HepG2 (cell line): ENCODE measurements around the gene BTG4. TPM values are rescaled to one million over a fixed set of nuclear protein-coding genes. Genes with fewer than 3 reads are reported as not detected.

Experiments used
- ATAC-seq: fragments of 200-7000 bp; cut with Tn5 transposase; 3 replicates; pipeline ENCODE4 v1.9.1; 2020; ENCODE audit warnings: mild to moderate bottlenecking, moderate library complexity
- BruUV-seq: library from RNA; stranded (reverse); fragments of 400-500 nt; replicated peaks from 2 replicates; lab custom pipeline; 2021; lab: Mats Ljungman, UMichigan
- CTCF ChIA-PET: fragments of 300-600 bp; formaldehyde crosslinking; extraction: SDS; loops from one replicate; lab custom pipeline; 2021; ENCODE audit warnings: low total read pairs, inconsistent platforms, low intra/inter-chr PET ratio; lab: Yijun Ruan, JAX
- POLR2A ChIA-PET: fragments of 350-600 bp; sonication (Branson Sonifier 250); formaldehyde crosslinking; loops from one replicate; lab custom pipeline; 2020; ENCODE audit warnings: antibody characterized with exemption, inconsistent platforms; lab: Yijun Ruan, JAX
- DNase-seq: peaks from one replicate; pipeline ENCODE4 v3.0.0-alpha.2; 2015; ENCODE audit warnings: low spot score
- FAIRE-seq: peaks from 3 replicates; lab custom pipeline; 2011; peaks lifted over from hg19 to GRCh38; lab: Jason Lieb, UNC
- H2AFZ ChIP-seq: one replicate; pipeline ENCODE4 v1.6.1; 2011; ENCODE audit warnings: low read length, inconsistent platforms
- H3K27ac ChIP-seq: fragments of 300-600 bp; 3 replicates; pipeline ENCODE4 v1.8.0; 2011; ENCODE audit warnings: mixed run types, mild to moderate bottlenecking, mixed read lengths, low read length, inconsistent platforms; ENCODE audit not compliant: insufficient read depth; ENCODE audit errors: extremely low read length
- H3K27me3 ChIP-seq, 2 experiments: fragments of 200-600 bp in 1 of 2; 2 replicates in 1 of 2; 3 replicates in 1 of 2; pipeline versions ENCODE4 v1.6.0 to v1.8.0; 2011; ENCODE audit warnings: low read length in 2 of 2, mild to moderate bottlenecking in 2 of 2, moderate library complexity in 2 of 2, inconsistent platforms in 1 of 2; ENCODE audit not compliant: insufficient read depth in 2 of 2, control insufficient read depth in 1 of 2
- H3K36me3 ChIP-seq, 2 experiments: fragments of 200-600 bp in 1 of 2; replicated peaks in 1 of 2; 2 replicates in 1 of 2; 3 replicates in 1 of 2; pipeline versions ENCODE4 v1.5.1 to v1.8.0; 2011; ENCODE audit warnings: low read length in 2 of 2, inconsistent platforms in 1 of 2; ENCODE audit not compliant: insufficient read depth in 2 of 2, control insufficient read depth in 1 of 2
- H3K4me1 ChIP-seq: 2 replicates; pipeline ENCODE4 v1.5.1; 2012; ENCODE audit warnings: low read length, inconsistent platforms; ENCODE audit not compliant: insufficient read depth
- H3K4me2 ChIP-seq: 2 replicates; pipeline ENCODE4 v1.6.0; 2011; ENCODE audit warnings: low read depth, low read length, inconsistent platforms
- H3K4me3 ChIP-seq, 3 experiments: fragments of 200-600 bp in 1 of 3; sonication (generic), shearing (Covaris generic) in 1 of 3; replicated peaks in 1 of 3; 2 replicates each; pipeline ENCODE4 v1.5.1; 2011 to 2016; ENCODE audit warnings: low read length in 3 of 3, inconsistent platforms in 2 of 3, low read depth in 2 of 3, mild to moderate bottlenecking in 2 of 3, control low read depth in 1 of 3, mixed read lengths in 1 of 3; ENCODE audit not compliant: insufficient read depth in 1 of 3
- H3K79me2 ChIP-seq: one replicate; pipeline ENCODE4 v1.6.1; 2011; ENCODE audit warnings: low read length, inconsistent platforms; ENCODE audit not compliant: insufficient read depth
- H3K9ac ChIP-seq: 2 replicates; pipeline ENCODE4 v1.6.0; 2011; ENCODE audit warnings: mild to moderate bottlenecking, low read depth, low read length, inconsistent platforms; ENCODE audit not compliant: insufficient read depth
- H3K9me3 ChIP-seq: 2 replicates; pipeline ENCODE4 v1.5.1; 2012; ENCODE audit warnings: mild to moderate bottlenecking, low read length
- H4K20me1 ChIP-seq: 2 replicates; pipeline ENCODE4 v1.6.0; 2011; ENCODE audit warnings: inconsistent platforms, mild to moderate bottlenecking, low read length, moderate library complexity; ENCODE audit not compliant: insufficient read depth
- NBN ChIP-seq: fragments of 450-650 bp; conservative IDR thresholded peaks from 2 replicates; pipeline ENCODE4 v1.6.1; 2017
- PHB2 ChIP-seq: fragments of 450-650 bp; IDR thresholded peaks from 2 replicates; pipeline ENCODE4 v1.6.1; 2018; ENCODE audit not compliant: partially characterized antibody
- TEAD3 ChIP-seq: optimal IDR thresholded peaks from 2 replicates; pipeline ENCODE3; 2016; ENCODE audit warnings: borderline replicate concordance
- ZBTB49 ChIP-seq: sonication (generic); formaldehyde crosslinking; IDR thresholded peaks from 2 replicates; pipeline ENCODE4 v1.4.0; 2020; ENCODE audit warnings: missing genetic modification reagents, borderline replicate concordance
- ZMYM4 ChIP-seq: sonication (generic); formaldehyde crosslinking; IDR thresholded peaks from 2 replicates; pipeline ENCODE4 v1.8.1; 2023; ENCODE audit warnings: mild to moderate bottlenecking, missing genetic modification reagents
- ZNF230 ChIP-seq: sonication (generic); formaldehyde crosslinking; IDR thresholded peaks from 2 replicates; pipeline ENCODE4 v1.4.0; 2020; ENCODE audit warnings: mild to moderate bottlenecking, missing genetic modification reagents
- ZNF30 ChIP-seq: sonication (generic); formaldehyde crosslinking; IDR thresholded peaks from 2 replicates; pipeline ENCODE4 v1.5.0; 2020; ENCODE audit warnings: mild to moderate bottlenecking, missing genetic modification reagents
- ZNF891 ChIP-seq: sonication (generic); formaldehyde crosslinking; IDR thresholded peaks from 2 replicates; pipeline ENCODE4 v1.5.0; 2020; ENCODE audit warnings: mild to moderate bottlenecking, missing genetic modification reagents
- ZSCAN20 ChIP-seq: sonication (generic); formaldehyde crosslinking; IDR thresholded peaks from 2 replicates; pipeline ENCODE4 v1.4.0; 2020; ENCODE audit warnings: missing genetic modification reagents, mild to moderate bottlenecking, borderline replicate concordance
- WGBS: methylation state at CpG from one replicate; pipeline ENCODE4 v1.1.6; 2017; ENCODE audit warnings: low lambda C conversion rate; 5-methylcytosine and 5-hydroxymethylcytosine counted together
- in situ Hi-C: cut with HindIII; loops from 2 replicates; pipeline ENCODE4 v1.10.0; 2017; ENCODE audit warnings: low pct_unique_long_range_greater_than_20kb; ENCODE audit not compliant: extremely low pct_ligation_motif_present
- intact Hi-C: fragments of 100-400 bp; cut with micrococcal nuclease; formaldehyde crosslinking; loops from one replicate; pipeline ENCODE4 v1.10.0; 2022; ENCODE audit not compliant: unreplicated experiment
- polyA plus RNA-seq, 8 experiments: library from polyadenylated mRNA; depleted of rRNA in 3 of 8; stranded (reverse) in 7 of 8; unstranded in 1 of 8; fragments of >200 nt; fragmentation: Illumina TruSeq in 4 of 8; extraction: Trizol in 4 of 8; gene quantifications; 2 replicates each; pipeline versions ENCODE4 v1.2.1 to v1.2.3, GENCODE V29; 2011 to 2016; ENCODE audit warnings: low read depth in 4 of 8, missing spikeins in 1 of 8, mixed read lengths in 1 of 8; ENCODE audit not compliant: insufficient read depth in 1 of 8
- total RNA-seq, 5 experiments: library from RNA; depleted of rRNA; stranded (reverse); fragments of >200 nt; fragmentation: Illumina TruSeq; extraction: Trizol; gene quantifications; 2 replicates each; pipeline ENCODE4 v1.2.3, GENCODE V29; 2016; ENCODE audit warnings: low read depth in 1 of 5
- TF ChIP-seq, protein P1 (sequence below): sonication (generic); formaldehyde crosslinking; IDR thresholded peaks from 2 replicates; pipeline ENCODE4 v1.4.0; 2020; ENCODE audit warnings: missing genetic modification reagents

Gene BTG4
- total and polyA plus RNA-seq, 2 of the 13 experiments (the other 11 are each of a cell fraction or from before 2014, with no cell fraction given) = not detected

GRCh38 chr11:111510311-111510710 lies 1.9 kb downstream of the BTG4 start (continued):
- TF ChIP-seq ZSCAN20 (CRISPR knock-in tag) (no peak), ZNF30 (CRISPR knock-in tag) (no peak), ZMYM4 (CRISPR knock-in tag) (no peak)
- TF ChIP-seq, all 625 proteins: peak for 0

GRCh38 chr11:111502611-111503010 lies 9.6 kb downstream of the BTG4 start:
- TF ChIP-seq ZNF230 (CRISPR knock-in tag) (no peak), PHB2 (no peak), ZBTB49 (CRISPR knock-in tag) (no peak), NBN (no peak), ZNF891 (CRISPR knock-in tag) (no peak), TEAD3 (CRISPR knock-in tag) (no peak)
- TF ChIP-seq, protein P1, sequence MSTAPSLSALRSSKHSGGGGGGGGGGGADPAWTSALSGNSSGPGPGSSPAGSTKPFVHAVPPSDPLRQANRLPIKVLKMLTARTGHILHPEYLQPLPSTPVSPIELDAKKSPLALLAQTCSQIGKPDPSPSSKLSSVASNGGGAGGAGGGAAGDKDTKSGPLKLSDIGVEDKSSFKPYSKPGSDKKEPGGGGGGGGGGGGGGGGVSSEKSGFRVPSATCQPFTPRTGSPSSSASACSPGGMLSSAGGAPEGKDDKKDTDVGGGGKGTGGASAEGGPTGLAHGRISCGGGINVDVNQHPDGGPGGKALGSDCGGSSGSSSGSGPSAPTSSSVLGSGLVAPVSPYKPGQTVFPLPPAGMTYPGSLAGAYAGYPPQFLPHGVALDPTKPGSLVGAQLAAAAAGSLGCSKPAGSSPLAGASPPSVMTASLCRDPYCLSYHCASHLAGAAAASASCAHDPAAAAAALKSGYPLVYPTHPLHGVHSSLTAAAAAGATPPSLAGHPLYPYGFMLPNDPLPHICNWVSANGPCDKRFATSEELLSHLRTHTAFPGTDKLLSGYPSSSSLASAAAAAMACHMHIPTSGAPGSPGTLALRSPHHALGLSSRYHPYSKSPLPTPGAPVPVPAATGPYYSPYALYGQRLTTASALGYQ (CRISPR knock-in tag) = no peak
- no peaks in the 10 kb centered on the region for H3K4me1 ChIP-seq
- BruUV-seq = no TSS peak
- no peak for ATAC-seq
- DNase-seq = no peak
- POLR2A ChIA-PET = no interaction called here
- H4K20me1 ChIP-seq = no peaks in the 10 kb centered on the region
- no peaks in the 10 kb centered on the region for H3K79me2 ChIP-seq
- no peak overlapping the region for H3K27ac ChIP-seq
- no peak overlapping the region for H3K9ac ChIP-seq
- no peak overlapping the region for H3K4me3 ChIP-seq
- no peaks in the 10 kb centered on the region for H3K36me3 ChIP-seq
- H3K27me3 ChIP-seq = 0 out of 5 replicates have a peak, but pooled peaks cover 0 to 4% of the 10 kb centered on the region in 2 experiments
- no peak overlapping the region for H2AFZ ChIP-seq
- CTCF ChIA-PET = no interaction called here
- H3K9me3 ChIP-seq = no peaks in the 10 kb centered on the region
- no peak overlapping the region for H3K4me2 ChIP-seq
- no peak for FAIRE-seq
- intact Hi-C loops (no loop called here), in situ Hi-C loops (no loop called here)
- WGBS = 31% methylated on average over 1 of the region's 1 CpG
